ENCODE data around the gene DNMT3A.

GRCh38 chr2:25257931-25258846 lies 83.5 kb downstream of the DNMT3A start:
- TF ChIP-seq NFRKB (IDR thresholded peaks at IDR 0.05) (no peak), FOXM1 (IDR thresholded peaks at IDR 0.05; ENCODE audit: borderline replicate concordance) (no peak), TARDBP (IDR thresholded peaks at IDR 0.05) (no peak)

Measured in HEK293T (cell line).